ENCODE data around the gene AGPAT4.
"Not testable (repeated sequence)": the region's sequence is repeated elsewhere in the genome, so short reads cannot be mapped to it uniquely, and the experiment has no call there.

AGPAT4 gene

GRCh38 chr6:161198783-161199460 is 74.9 kb downstream of the AGPAT4 start:
- DNase-seq, result no peak

GRCh38 chr6:161198176-161198575 is 75.7 kb downstream of the AGPAT4 start:
- DNase-seq, result no peak

GRCh38 chr6:161195386-161195785 is 78.5 kb downstream of the AGPAT4 start:
- DNase-seq, result no peak

GRCh38 chr6:161194374-161194773 is 79.5 kb downstream of the AGPAT4 start:
- no peak for DNase-seq

GRCh38 chr6:161192636-161193411 is 81.0 kb downstream of the AGPAT4 start:
- DNase-seq, result no peak

GRCh38 chr6:161191671-161192070 is 82.2 kb downstream of the AGPAT4 start:
- no peak for DNase-seq

- no peak for DNase-seq
Measured at GRCh38 chr6:161191007-161191406, 82.9 kb downstream of the AGPAT4 start.

GRCh38 chr6:161189891-161190290 is 84.0 kb downstream of the AGPAT4 start:
- no peak for DNase-seq

- DNase-seq, result no peak
Measured at GRCh38 chr6:161188547-161189465, 85.1 kb downstream of the AGPAT4 start.

- DNase-seq, result no peak
Measured at GRCh38 chr6:161186173-161186769, 87.6 kb downstream of the AGPAT4 start.

GRCh38 chr6:161181121-161181520 is 92.7 kb downstream of the AGPAT4 start:
- no peak for DNase-seq

- DNase-seq, result not testable (repeated sequence)
Measured at GRCh38 chr6:161178155-161178554, 95.7 kb downstream of the AGPAT4 start.

GRCh38 chr6:161176428-161176827 is 97.4 kb downstream of the AGPAT4 start:
- not testable (repeated sequence) for DNase-seq

GRCh38 chr6:161172769-161173168 is 101.1 kb downstream of the AGPAT4 start:
- not testable (repeated sequence) for DNase-seq

- peak; percentile 47 for DNase-seq
Measured at GRCh38 chr6:161171207-161171606, 102.7 kb downstream of the AGPAT4 start.

GRCh38 chr6:161169696-161170095 is 104.2 kb downstream of the AGPAT4 start:
- DNase-seq, result peak; percentile 80

- DNase-seq, result peak; percentile 36
Measured at GRCh38 chr6:161169035-161169434, 104.8 kb downstream of the AGPAT4 start.

- DNase-seq, result peak; percentile 100
Measured at GRCh38 chr6:161168281-161168891, 105.5 kb downstream of the AGPAT4 start.

GRCh38 chr6:161166677-161167076 is 107.2 kb downstream of the AGPAT4 start:
- DNase-seq, result no peak

- no peak for DNase-seq
Measured at GRCh38 chr6:161166176-161166575, 107.7 kb downstream of the AGPAT4 start.

- DNase-seq, result no peak
Measured at GRCh38 chr6:161164182-161164625, 109.7 kb downstream of the AGPAT4 start.

- DNase-seq, result no peak
Measured at GRCh38 chr6:161163466-161164181, 110.2 kb downstream of the AGPAT4 start.

All from NCI-H146 (cell line).